MM.1S (cell line): ENCODE results near the gene CYP24A1.

Source experiments
- EZH2 ChIP-seq: fragments of 300-600 bp; sonication (generic); optimal IDR thresholded peaks from 2 replicates; pipeline ENCODE3; 2017; ENCODE audit warnings: low read depth, mild to moderate bottlenecking, antibody characterized with exemption, low read length, mixed read lengths
- EZH2phosphoT487 ChIP-seq: fragments of 300-600 bp; sonication (generic); IDR thresholded peaks from 2 replicates; pipeline ENCODE4 v1.6.1; 2018; ENCODE audit warnings: antibody characterized with exemption, low read length
- TF ChIP-seq, protein P1 (sequence below): fragments of 300-600 bp; sonication (generic); IDR thresholded peaks from 2 replicates; pipeline ENCODE4 v1.5.1; 2016; ENCODE audit warnings: antibody characterized with exemption, low read length, mixed read lengths

DNA sequence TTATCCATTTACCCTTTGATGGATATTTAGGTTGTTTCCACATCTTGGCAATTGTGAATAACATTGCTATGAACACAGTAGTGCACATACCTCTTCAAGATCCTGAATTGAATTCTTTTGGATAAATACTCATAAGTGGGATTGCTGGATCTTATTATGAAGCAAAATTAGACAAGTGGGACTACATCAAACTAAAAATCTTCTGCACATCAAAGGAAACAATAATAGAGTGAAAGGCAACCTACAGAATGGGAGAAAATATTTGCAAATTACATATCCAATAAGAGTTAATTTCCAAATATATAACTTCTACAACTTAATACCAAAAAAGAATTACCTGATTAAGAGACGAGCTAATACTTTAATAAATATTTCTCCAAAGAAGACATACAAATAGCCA, 65.0 kb downstream of the CYP24A1 start:
- TF ChIP-seq, protein P1, sequence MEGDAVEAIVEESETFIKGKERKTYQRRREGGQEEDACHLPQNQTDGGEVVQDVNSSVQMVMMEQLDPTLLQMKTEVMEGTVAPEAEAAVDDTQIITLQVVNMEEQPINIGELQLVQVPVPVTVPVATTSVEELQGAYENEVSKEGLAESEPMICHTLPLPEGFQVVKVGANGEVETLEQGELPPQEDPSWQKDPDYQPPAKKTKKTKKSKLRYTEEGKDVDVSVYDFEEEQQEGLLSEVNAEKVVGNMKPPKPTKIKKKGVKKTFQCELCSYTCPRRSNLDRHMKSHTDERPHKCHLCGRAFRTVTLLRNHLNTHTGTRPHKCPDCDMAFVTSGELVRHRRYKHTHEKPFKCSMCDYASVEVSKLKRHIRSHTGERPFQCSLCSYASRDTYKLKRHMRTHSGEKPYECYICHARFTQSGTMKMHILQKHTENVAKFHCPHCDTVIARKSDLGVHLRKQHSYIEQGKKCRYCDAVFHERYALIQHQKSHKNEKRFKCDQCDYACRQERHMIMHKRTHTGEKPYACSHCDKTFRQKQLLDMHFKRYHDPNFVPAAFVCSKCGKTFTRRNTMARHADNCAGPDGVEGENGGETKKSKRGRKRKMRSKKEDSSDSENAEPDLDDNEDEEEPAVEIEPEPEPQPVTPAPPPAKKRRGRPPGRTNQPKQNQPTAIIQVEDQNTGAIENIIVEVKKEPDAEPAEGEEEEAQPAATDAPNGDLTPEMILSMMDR = no peak
- TF ChIP-seq EZH2 (no peak), EZH2phosphoT487 (no peak)
